IMR-90 (cell line): Measurements from ENCODE around the gene SLC24A3. TPM values are rescaled to one million over a fixed set of nuclear protein-coding genes. Genes with fewer than 3 reads are reported as not detected.

Source experiments
- ATAC-seq: fragments of 200-7000 bp; cut with Tn5 transposase; 2 replicates; pipeline ENCODE4 v1.9.1; 2020; ENCODE audit warnings: low read depth, mild to moderate bottlenecking, moderate library complexity
- BruUV-seq: library from RNA; stranded (reverse); fragments of 400-500 nt; replicated peaks from 2 replicates; lab custom pipeline; 2021; lab: Mats Ljungman, UMichigan
- CTCF ChIA-PET: fragments of 300-600 bp; formaldehyde crosslinking; extraction: SDS; loops from one replicate; lab custom pipeline; 2021; ENCODE audit warnings: antibody characterized with exemption; lab: Yijun Ruan, JAX
- POLR2A ChIA-PET: fragments of 300-600 bp; sonication (Branson Sonifier 250); formaldehyde crosslinking; loops from one replicate; lab custom pipeline; 2022; ENCODE audit warnings: antibody characterized with exemption; ENCODE audit not compliant: unreplicated experiment; lab: Charles Lee
- DNase-seq: peaks from one replicate; pipeline ENCODE4 v3.0.0; 2013
- H2AFZ ChIP-seq: replicated peaks from 2 replicates; pipeline ENCODE3; 2013; ENCODE audit warnings: low read length, mild to moderate bottlenecking; ENCODE audit not compliant: poor library complexity
- H2AK5ac ChIP-seq: 2 replicates; pipeline ENCODE4 v1.6.1; 2013; ENCODE audit warnings: low read depth, low read length, inconsistent platforms
- H2AK9ac ChIP-seq: replicated peaks from 2 replicates; pipeline ENCODE3; 2013; ENCODE audit warnings: mild to moderate bottlenecking, low read depth, low read length, moderate library complexity; ENCODE audit not compliant: poor library complexity
- H2BK120ac ChIP-seq: 2 replicates; pipeline ENCODE4 v1.6.1; 2013; ENCODE audit warnings: low read depth, low read length, inconsistent platforms
- H2BK15ac ChIP-seq: 3 replicates; pipeline ENCODE4 v1.6.1; 2013; ENCODE audit warnings: low read depth, low read length, inconsistent platforms
- H2BK20ac ChIP-seq: 2 replicates; pipeline ENCODE4 v1.6.1; 2013; ENCODE audit warnings: low read depth, mild to moderate bottlenecking, inconsistent platforms, low read length, moderate library complexity
- H2BK5ac ChIP-seq: 2 replicates; pipeline ENCODE4 v1.6.1; 2013; ENCODE audit warnings: mild to moderate bottlenecking, low read depth, low read length, inconsistent platforms; ENCODE audit not compliant: poor library complexity, severe bottlenecking
- H3K14ac ChIP-seq: replicated peaks from 2 replicates; pipeline ENCODE4 v1.6.1; 2013; ENCODE audit warnings: low read depth, low read length, inconsistent platforms
- H3K18ac ChIP-seq: 2 replicates; pipeline ENCODE4 v1.6.1; 2013; ENCODE audit warnings: low read depth, low read length, control low read depth
- H3K23ac ChIP-seq: 2 replicates; pipeline ENCODE4 v1.6.1; 2013; ENCODE audit warnings: low read depth, low read length, inconsistent platforms
- H3K27ac ChIP-seq: 2 replicates; pipeline ENCODE4 v1.5.1; 2013; ENCODE audit warnings: mild to moderate bottlenecking, control low read depth, low read length; ENCODE audit not compliant: insufficient read depth
- H3K27me3 ChIP-seq: 2 replicates; pipeline ENCODE4 v1.6.1; 2013; ENCODE audit warnings: low read length; ENCODE audit not compliant: control insufficient read depth, insufficient read depth
- H3K36me3 ChIP-seq: 2 replicates; pipeline ENCODE4 v1.6.1; 2013; ENCODE audit warnings: low read length, mixed read lengths; ENCODE audit not compliant: control insufficient read depth, insufficient read depth
- H3K4ac ChIP-seq: 2 replicates; pipeline ENCODE4 v1.6.1; 2013; ENCODE audit warnings: low read depth, low read length, inconsistent platforms
- H3K4me1 ChIP-seq: 2 replicates; pipeline ENCODE4 v1.6.1; 2013; ENCODE audit warnings: low read length, mixed read lengths; ENCODE audit not compliant: control insufficient read depth, insufficient read depth
- H3K4me2 ChIP-seq: 2 replicates; pipeline ENCODE4 v1.6.1; 2013; ENCODE audit warnings: low read depth, mild to moderate bottlenecking, control low read depth, low read length, moderate library complexity
- H3K4me3 ChIP-seq: 2 replicates; pipeline ENCODE4 v1.5.1; 2013; ENCODE audit warnings: low read depth, mild to moderate bottlenecking, control low read depth, low read length, moderate library complexity; ENCODE audit not compliant: insufficient read depth
- H3K56ac ChIP-seq: 2 replicates; pipeline ENCODE4 v1.6.1; 2013; ENCODE audit warnings: low read length, inconsistent platforms; ENCODE audit not compliant: insufficient read depth; ENCODE audit errors: extremely low read depth
- H3K79me1 ChIP-seq, 2 experiments: 2 replicates each; pipeline ENCODE4 v1.6.1; 2013; ENCODE audit warnings: low read length in 2 of 2, inconsistent platforms in 1 of 2, low read depth in 1 of 2
- H3K9ac ChIP-seq: 2 replicates; pipeline ENCODE4 v1.6.1; 2013; ENCODE audit warnings: low read depth, low read length, control low read depth
- H3K9me1 ChIP-seq: 2 replicates; pipeline ENCODE4 v1.6.1; 2013; ENCODE audit warnings: low read length, inconsistent platforms; ENCODE audit not compliant: insufficient read depth
- H3K9me3 ChIP-seq: 2 replicates; pipeline ENCODE4 v1.6.1; 2013; ENCODE audit warnings: low read length; ENCODE audit not compliant: control insufficient read depth, insufficient read depth
- H4K20me1 ChIP-seq: 2 replicates; pipeline ENCODE4 v1.6.1; 2013; ENCODE audit warnings: low read length, inconsistent platforms; ENCODE audit not compliant: insufficient read depth
- H4K5ac ChIP-seq: 2 replicates; pipeline ENCODE4 v1.6.1; 2013; ENCODE audit warnings: mild to moderate bottlenecking, low read depth, low read length, control low read depth
- H4K8ac ChIP-seq, 2 experiments: 2 replicates each; pipeline ENCODE4 v1.6.1; 2013; ENCODE audit warnings: low read depth in 2 of 2, low read length in 2 of 2, control low read depth in 1 of 2, inconsistent platforms in 1 of 2
- H4K91ac ChIP-seq: 2 replicates; pipeline ENCODE4 v1.6.1; 2013; ENCODE audit warnings: low read depth, low read length, inconsistent platforms; ENCODE audit not compliant: insufficient read depth
- BHLHE40 ChIP-seq: fragments of 150-350 bp; IDR thresholded peaks from 2 replicates; pipeline ENCODE4 v1.6.1; 2016; ENCODE audit warnings: mild to moderate bottlenecking, low read depth, low read length
- CHD1 ChIP-seq: IDR thresholded peaks from 2 replicates; pipeline ENCODE4 v1.6.1; 2012; ENCODE audit warnings: low read depth, low read length, improper control_type of control experiment
- POLR2A ChIP-seq: IDR thresholded peaks from 2 replicates; pipeline ENCODE4 v1.6.1; 2012; ENCODE audit warnings: mild to moderate bottlenecking, low read depth, low read length
- WGBS, 2 experiments: methylation state at CpG; one replicate each; pipeline versions ENCODE4 v1.1.5 to v1.1.7; 2013; ENCODE audit warnings: missing lambda C conversion rate in 2 of 2; ENCODE audit not compliant: insufficient read length in 1 of 2; ENCODE audit errors: extremely low coverage in 2 of 2; 5-methylcytosine and 5-hydroxymethylcytosine counted together
- dilution Hi-C: fragments of 300-500 bp; cut with HindIII; formaldehyde crosslinking; loops from one replicate; pipeline ENCODE4 v1.14.3; 2018; ENCODE audit warnings: low sequenced_read_pairs; ENCODE audit not compliant: unreplicated experiment
- in situ Hi-C: fragments of 300-500 bp; cut with MboI; formaldehyde crosslinking; loops from 3 replicates; pipeline ENCODE4 v1.14.3; 2019; ENCODE audit warnings: low sequenced_read_pairs, inconsistent platforms, mixed read lengths
- intact Hi-C: fragments of 100-400 bp; cut with micrococcal nuclease; formaldehyde crosslinking; loops from 2 replicates; pipeline ENCODE4 v1.10.0; 2022
- polyA plus RNA-seq, 3 experiments: library from polyadenylated mRNA; depleted of rRNA; stranded (reverse); fragments of >200 nt; gene quantifications; 2 replicates each; pipeline ENCODE4 v1.2.3, GENCODE V29; 2012; ENCODE audit warnings: low replicate concordance in 1 of 3
- total RNA-seq: library from RNA; depleted of rRNA; stranded (reverse); fragments of >200 nt; gene quantifications from 2 replicates; pipeline ENCODE4 v1.2.3, GENCODE V29; 2012
- TF ChIP-seq, protein P1 (sequence below): fragments of 150-350 bp; IDR thresholded peaks from 2 replicates; pipeline ENCODE4 v1.6.1; 2016; ENCODE audit warnings: low read depth, mild to moderate bottlenecking, low read length, moderate library complexity, borderline replicate concordance

SLC24A3 gene
- total and polyA plus RNA-seq, 2 of the 4 experiments (the other 2 are of a cell fraction): not detected

- Histone ChIP-seq H4K8ac (no peak overlapping the region), H2BK5ac (no peak overlapping the region), H2BK15ac (no peak overlapping the region), H3K18ac (no peak overlapping the region), H3K56ac (no peak overlapping the region), H2AK9ac (no peak overlapping the region), H3K23ac (no peak overlapping the region), H3K79me1 (no peaks in the 10 kb centered on the region), H2AK5ac (no peak overlapping the region), H4K5ac (no peak overlapping the region), H3K9me1 (no peaks in the 10 kb centered on the region), H3K9me3 (no peaks in the 10 kb centered on the region), H3K36me3 (no peaks in the 10 kb centered on the region), H2BK20ac (no peak overlapping the region), H2AFZ (no peak overlapping the region), H3K27ac (no peak overlapping the region), H4K91ac (no peak overlapping the region), H3K27me3 (peaks cover 30% of the 10 kb centered on the region), H3K9ac (no peak overlapping the region), H3K14ac (no peak overlapping the region), H3K4me3 (no peak overlapping the region), H4K20me1 (no peaks in the 10 kb centered on the region), H2BK120ac (no peak overlapping the region), H3K4me1 (no peaks in the 10 kb centered on the region), H3K4ac (no peak overlapping the region), H3K4me2 (no peak overlapping the region)
- ATAC-seq: no peak
- intact Hi-C loops: no loop called here
- in situ Hi-C loops: no loop called here
- DNase-seq: no peak
- dilution Hi-C loops: no loop called here
- no TSS peak for BruUV-seq
- ChIA-PET POLR2A (no interaction called here), CTCF (no interaction called here)
- WGBS, 2 experiments: 56% methylated on average over 6 of the region's 15 CpGs; no CpG with 5 or more reads in 1 of the 2 experiments
- TF ChIP-seq, protein P1, sequence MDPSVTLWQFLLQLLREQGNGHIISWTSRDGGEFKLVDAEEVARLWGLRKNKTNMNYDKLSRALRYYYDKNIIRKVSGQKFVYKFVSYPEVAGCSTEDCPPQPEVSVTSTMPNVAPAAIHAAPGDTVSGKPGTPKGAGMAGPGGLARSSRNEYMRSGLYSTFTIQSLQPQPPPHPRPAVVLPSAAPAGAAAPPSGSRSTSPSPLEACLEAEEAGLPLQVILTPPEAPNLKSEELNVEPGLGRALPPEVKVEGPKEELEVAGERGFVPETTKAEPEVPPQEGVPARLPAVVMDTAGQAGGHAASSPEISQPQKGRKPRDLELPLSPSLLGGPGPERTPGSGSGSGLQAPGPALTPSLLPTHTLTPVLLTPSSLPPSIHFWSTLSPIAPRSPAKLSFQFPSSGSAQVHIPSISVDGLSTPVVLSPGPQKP: no peak
- TF ChIP-seq BHLHE40: no peak
- no peak for TF ChIP-seq POLR2A
- TF ChIP-seq CHD1: no peak
Measured at GRCh38 chr20:19658137-19658536, 445.7 kb downstream of the SLC24A3 start.
